Measurements from ENCODE around the gene TRPC3.

Gene TRPC3

DNA sequence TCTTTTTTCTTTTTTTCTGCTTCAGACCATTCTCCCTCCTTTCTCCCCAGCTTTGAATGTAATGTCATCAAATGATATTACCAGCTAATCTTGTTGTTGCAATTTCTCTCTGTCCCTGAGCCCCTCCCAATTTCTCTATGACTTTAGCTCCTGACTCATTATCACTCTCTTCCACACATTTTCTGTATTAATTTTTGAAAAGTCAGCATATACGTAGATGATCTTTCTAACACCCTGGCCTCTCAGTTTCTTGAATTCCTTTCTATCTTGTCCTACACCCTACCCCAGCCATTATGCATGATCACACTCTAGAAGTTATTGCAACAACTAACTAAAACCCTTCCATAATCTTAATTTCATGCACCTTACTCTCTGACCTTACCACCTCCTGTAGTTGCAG, 13.1 kb upstream of the TRPC3 start:
- no peak for TF ChIP-seq POLR2A (IDR thresholded peaks at IDR 0.05; ENCODE audit: low read depth, low read length)
- FAIRE-seq (no peak), DNase-seq (ENCODE audit: insufficient read length, low spot score) (no peak)

DNA sequence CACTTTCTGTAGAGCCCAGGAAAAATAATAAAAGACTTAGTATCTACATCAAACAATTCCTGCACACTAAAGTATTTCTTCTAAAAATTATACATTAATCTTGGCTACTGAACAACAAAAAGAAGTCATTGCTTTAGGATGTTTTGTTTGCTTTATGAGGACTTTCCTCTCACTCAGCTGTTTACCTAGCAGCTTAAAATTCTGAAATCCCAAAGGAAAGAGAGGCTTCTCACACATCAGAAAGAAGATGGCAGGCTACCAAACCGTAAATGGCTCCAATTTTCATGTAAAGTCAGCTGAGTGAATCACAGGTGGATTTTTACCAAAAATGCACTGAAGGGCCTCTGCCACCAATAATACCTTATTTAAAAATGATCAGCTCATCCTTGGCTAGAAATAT, 9.0 kb upstream of the TRPC3 start:
- TF ChIP-seq POLR2A (IDR thresholded peaks at IDR 0.05; ENCODE audit: low read depth, low read length), result no peak
- no peak for FAIRE-seq
- no peak for DNase-seq (ENCODE audit: insufficient read length, low spot score)

DNA sequence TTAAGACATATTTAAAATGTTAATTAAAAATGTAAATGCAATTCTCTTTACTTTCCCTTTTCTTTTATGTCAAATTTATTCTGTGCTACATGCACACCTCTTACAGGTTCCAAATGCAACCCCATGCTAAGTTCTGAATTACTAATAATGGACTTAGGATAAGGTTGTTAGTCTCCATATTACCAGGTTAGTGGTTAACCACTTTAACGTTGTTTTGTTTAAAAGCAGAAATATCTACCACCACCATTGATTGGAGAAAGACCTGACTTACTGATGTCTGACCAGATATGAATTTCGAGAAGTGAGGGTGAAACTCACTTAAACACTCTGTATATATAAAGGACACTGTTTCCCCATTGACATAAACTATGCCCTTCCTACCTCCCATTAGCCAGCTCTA, 6.9 kb upstream of the TRPC3 start:
- DNase-seq (ENCODE audit: insufficient read length, low spot score), result no peak
- TF ChIP-seq POLR2A (IDR thresholded peaks at IDR 0.05; ENCODE audit: low read depth, low read length), result no peak
- FAIRE-seq, result no peak

DNA sequence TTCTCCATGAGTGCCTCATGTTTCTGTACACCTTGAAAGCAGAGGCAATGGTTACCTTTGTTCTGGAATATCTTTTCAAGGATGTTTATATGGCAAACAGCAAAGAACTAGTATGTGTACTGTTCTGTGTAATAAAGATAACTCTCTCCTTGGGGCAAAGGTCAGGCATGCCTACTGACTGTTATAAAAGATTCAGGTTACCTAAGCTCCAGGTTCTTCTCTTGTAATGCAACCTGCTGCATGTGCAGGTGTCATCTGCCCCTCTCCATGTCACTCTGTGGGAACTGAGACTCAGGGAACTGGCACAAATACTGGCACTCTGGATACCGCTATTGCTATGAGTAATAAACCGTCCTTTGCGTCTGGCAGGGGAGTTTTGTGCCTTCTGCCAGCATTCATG, 5.4 kb upstream of the TRPC3 start:
- DNase-seq (ENCODE audit: insufficient read length, low spot score) (no peak), FAIRE-seq (no peak)
- TF ChIP-seq POLR2A (IDR thresholded peaks at IDR 0.05; ENCODE audit: low read depth, low read length), result no peak

DNA sequence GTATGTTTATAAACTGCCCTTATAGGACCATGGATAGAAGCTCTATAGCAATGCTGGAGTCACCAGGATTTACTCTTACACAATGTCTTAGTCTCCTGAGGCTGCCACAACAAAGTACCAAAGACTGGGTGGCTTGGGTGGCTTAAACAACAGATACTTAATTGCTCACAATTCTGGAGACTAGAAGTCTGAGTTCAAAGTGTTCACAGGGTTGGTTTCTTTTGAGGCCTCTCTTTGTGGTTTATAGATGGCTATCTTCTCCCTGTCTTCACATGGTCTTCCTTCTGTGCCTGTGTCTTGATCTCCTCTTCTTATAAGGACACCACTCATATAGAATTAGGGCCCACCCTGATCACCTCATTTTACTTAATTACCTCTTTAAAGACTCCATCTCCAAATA, 2.0 kb upstream of the TRPC3 start:
- no peak for TF ChIP-seq POLR2A (IDR thresholded peaks at IDR 0.05; ENCODE audit: low read depth, low read length)
- no peak for DNase-seq (ENCODE audit: insufficient read length, low spot score)
- FAIRE-seq, result no peak

DNA sequence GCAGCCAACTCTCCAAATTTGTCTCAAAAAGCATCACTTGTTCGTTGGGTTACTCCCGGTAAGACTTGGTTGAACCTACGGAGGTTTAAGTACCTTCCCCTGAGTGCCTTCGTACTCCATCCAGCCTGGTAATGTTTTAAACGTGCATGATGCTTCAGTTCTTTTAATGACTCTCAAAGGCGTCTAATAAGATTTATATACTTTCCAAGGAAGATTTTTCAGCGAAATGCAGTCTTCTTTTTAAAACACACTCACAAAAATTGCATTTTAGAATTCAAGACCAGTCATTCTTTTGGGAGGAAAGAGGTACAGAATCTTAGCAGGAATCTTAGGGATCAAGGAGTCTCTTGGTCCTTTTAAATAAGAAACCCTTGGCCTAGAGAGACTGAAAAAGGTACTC, 430 bp upstream of the TRPC3 start:
- no peak for TF ChIP-seq POLR2A (IDR thresholded peaks at IDR 0.05; ENCODE audit: low read depth, low read length)
- FAIRE-seq (no peak), DNase-seq (ENCODE audit: insufficient read length, low spot score) (no peak)

DNA sequence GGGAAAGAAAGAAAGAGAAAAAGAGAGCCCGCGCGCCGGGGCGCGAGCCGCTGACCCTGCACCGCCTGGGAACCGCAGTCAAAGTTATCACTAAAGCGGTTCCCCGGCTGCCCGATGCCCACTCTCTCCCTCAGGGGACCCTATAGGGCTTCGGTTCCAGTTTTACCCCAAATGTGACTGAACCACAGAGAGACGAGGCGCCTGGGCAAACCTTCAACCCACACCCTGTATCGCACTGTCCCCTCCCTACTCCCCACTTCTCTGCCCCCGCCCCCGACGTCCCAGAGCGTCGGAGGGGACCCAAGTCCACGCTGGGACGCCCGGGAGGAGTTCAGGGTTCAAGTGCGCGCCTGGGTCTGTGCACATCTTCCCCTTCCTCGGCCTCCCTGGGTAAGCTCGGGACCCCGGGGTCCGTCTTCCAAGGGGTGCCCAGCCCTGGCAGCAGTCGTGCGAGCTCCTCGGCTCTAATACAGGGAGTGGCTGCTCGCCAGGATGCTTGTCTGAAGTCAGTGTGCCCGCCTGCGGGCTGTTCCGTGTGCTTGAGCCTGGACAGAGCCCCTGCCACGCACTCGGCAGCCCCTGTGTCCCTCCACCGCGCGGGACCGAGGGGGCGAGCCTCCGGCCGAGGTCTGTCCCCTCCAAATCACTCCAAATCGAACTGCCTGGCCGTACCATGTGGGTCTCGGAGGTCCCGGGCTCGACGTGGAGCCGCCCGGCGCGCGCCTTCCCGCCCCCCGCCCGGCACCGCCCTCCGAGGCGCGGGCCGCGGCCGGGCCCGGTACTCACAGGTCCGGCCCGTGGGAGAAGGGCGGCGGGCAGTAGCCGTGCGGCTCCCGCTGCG, 960 bp downstream of the TRPC3 start:
- FAIRE-seq (no peak), DNase-seq (ENCODE audit: insufficient read length, low spot score) (no peak)
- TF ChIP-seq POLR2A (IDR thresholded peaks at IDR 0.05; ENCODE audit: low read depth, low read length), result peak; percentile 29; the same call in 1 of the 2 replicates

DNA sequence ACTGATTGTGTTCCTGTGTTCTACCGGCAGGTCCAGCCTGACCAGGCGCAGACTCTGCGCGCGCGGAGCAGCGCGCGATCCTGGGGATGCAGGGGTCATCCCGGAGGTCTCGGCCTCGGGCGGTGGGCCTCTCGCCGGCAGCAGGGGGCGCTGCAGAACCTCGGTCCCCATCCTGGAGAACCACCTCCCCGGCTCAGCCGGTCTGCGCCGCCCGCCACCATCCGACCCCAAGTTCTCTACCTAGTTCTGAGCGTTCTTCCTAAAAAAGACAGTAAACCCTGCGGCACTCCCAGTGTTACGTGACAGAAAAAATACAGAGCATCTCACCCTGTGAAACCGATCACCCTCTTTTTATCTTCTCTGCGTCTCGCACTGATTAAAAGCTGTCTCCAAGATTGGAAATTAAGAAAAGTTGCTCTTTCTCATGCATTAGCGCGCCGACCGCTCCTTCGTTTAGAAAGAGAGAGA, 1.6 kb downstream of the TRPC3 start:
- no peak for FAIRE-seq
- no peak for TF ChIP-seq POLR2A (IDR thresholded peaks at IDR 0.05; ENCODE audit: low read depth, low read length)

DNA sequence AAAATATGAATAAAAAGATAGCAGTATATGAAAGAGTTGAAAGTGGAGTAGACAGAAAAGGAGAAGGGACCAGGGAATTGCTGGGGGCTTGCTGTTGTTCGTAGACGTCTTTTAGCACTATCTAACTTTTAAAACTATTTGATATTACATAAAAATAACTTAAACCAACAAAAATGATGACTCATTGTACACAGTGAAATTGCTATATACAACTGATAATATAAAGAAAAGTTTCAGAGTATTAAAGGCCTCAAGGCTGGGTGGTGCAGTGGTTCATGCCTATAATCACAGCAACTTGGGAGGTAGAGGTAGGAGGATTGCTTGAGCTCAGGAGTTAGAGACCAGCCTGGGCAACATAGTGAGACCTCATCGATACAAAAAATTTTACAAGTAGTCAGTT, 5.2 kb downstream of the TRPC3 start:
- no peak for FAIRE-seq
- no peak for DNase-seq (ENCODE audit: insufficient read length, low spot score)
- no peak for TF ChIP-seq POLR2A (IDR thresholded peaks at IDR 0.05; ENCODE audit: low read depth, low read length)

More for the DNA sequence above, 1.6 kb downstream of the TRPC3 start:
- DNase-seq (ENCODE audit: insufficient read length, low spot score), result no peak

DNA sequence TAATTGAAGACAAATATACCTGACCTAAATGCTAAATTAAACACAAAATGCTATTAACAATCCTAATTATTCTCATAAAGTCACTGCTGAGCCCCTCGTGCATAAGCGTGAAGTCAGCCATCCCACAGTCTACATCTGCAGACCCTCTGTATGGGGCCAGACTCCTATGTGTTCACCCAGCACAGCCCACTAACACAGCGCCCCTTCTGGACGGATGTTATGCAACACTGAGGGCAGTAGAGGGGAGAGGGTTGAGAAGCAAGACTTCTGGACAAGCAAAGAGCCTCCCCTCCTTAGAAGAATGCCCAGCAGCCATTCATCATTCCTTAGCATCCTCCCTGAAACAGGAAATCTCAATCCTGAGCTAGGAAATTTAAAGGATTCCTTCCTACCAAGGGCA, 7.9 kb downstream of the TRPC3 start:
- TF ChIP-seq POLR2A (IDR thresholded peaks at IDR 0.05; ENCODE audit: low read depth, low read length), result no peak
- DNase-seq (ENCODE audit: insufficient read length, low spot score) (no peak), FAIRE-seq (no peak)

DNA sequence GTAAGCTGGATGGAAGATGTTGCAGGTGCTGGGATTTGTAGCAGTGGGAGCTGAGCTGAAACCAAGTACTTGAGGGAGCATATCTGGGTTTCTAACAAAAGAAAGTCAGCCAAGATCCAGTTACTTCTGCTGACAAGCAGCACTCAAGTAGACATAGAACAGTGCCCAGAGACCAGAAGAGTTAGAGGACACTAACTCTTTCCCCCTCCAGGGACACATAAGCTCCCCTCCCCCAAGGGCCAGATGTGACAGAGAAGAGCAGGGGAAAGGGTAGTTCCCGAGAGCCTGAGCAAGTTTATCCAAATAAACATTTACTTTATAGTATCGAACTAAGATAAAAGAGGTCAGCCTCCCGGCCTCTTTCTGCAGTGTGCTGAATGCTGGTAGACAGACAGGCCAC, 12.2 kb downstream of the TRPC3 start:
- FAIRE-seq (no peak), DNase-seq (ENCODE audit: insufficient read length, low spot score) (no peak)
- TF ChIP-seq POLR2A (IDR thresholded peaks at IDR 0.05; ENCODE audit: low read depth, low read length), result no peak

DNA sequence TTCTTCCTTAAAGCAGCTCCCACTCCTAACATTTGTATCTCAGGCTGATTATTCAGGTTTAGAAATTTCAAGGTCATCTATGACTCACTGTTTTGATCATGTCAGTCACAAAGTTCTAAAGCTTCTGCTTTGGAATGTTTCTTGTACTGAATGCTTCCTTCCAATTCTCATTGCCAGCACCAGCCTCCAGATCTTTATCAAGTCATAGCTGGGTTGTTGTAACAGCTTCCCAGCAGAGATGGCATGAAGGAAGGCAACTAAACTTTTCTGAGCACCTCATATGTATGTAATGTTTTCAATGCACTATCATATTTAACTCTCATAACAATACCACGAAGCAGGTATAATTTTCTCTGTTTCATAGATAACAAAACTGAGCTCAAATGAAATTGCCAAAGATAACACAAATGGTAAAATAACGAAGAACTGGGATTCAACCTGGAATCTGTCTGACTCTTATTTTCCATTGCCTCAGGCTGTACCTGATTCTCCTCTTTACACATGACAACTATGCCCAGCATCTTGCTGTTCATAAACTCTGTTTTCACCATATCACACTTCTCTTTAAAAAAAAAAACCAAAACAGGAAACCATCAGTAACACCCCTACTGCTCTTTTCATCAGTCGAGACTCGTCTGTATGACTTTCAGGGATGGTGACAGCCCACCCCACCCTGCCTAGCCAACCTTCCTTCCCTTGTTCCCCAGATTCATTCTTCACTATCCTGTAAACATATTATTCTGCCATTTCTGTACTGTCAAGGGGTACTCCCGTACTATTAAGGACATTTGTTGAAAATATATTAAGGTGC, 13.4 kb downstream of the TRPC3 start:
- no peak for TF ChIP-seq POLR2A (IDR thresholded peaks at IDR 0.05; ENCODE audit: low read depth, low read length)

DNA sequence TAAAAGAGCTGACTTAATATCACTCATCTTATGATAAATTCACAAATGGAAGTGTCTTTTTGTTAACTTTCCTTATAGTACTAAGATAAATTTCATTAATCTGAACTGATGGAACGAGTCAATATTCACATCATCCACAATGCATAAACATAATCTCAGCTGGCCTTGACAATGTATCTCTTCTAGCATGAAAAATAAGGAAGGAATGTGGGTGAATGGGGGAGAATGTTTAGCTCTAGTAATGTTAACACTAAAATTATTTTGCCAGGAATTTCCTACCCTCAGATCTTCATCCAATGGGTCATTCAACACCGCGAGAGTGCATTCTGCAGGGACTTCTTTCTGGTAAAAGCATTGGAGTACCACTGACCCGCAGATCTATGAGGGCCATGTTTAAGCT, 15.8 kb downstream of the TRPC3 start:
- TF ChIP-seq POLR2A (IDR thresholded peaks at IDR 0.05; ENCODE audit: low read depth, low read length), result no peak
- FAIRE-seq, result no peak
- DNase-seq (ENCODE audit: insufficient read length, low spot score), result no peak

More for the DNA sequence above, 13.4 kb downstream of the TRPC3 start:
- DNase-seq (ENCODE audit: insufficient read length, low spot score), result no peak
- FAIRE-seq, result no peak

DNA sequence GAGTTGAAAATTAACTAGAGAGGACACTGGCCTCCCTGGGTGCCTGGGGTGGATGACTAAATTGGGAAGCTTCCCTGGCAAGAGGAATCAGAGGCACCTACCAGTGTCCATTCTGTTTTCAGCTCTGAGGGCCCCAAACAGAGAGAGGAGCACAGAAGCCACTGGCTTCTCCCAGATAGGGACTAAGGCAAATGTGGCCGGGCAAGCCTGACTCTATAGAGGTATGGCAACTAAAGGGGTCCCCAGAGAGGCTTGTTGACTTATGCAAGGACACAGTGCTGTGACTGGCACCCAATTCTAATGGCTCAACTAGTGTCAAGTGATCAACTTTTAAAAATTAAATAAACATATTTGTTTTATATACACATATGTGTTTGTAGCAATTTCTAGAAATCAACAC, 17.2 kb downstream of the TRPC3 start:
- no peak for FAIRE-seq
- TF ChIP-seq POLR2A (IDR thresholded peaks at IDR 0.05; ENCODE audit: low read depth, low read length), result no peak
- DNase-seq (ENCODE audit: insufficient read length, low spot score), result no peak

Measured in H54 (cell line).